ENCODE measurements around the gene STMND1. TPM values are rescaled to one million over a fixed set of nuclear protein-coding genes. Genes with fewer than 3 reads are reported as not detected.

The STMND1 gene
- total and polyA plus RNA-seq, 2 of the 8 experiments (the other 6 are each of a cell fraction or from before 2014, with no cell fraction given): not detected

- TF ChIP-seq NRF1 (IDR thresholded peaks at IDR 0.05; ENCODE audit: low read depth, low read length): no peak
Measured at GRCh38 chr6:17107863-17108262, 6.0 kb downstream of the STMND1 start (continued).

All from H1 (cell line).